HG03097 (cell line): ENCODE data around the gene KIF2A.

Source experiments
- ATAC-seq: cut with Tn5 transposase; IDR thresholded peaks from one replicate; pipeline ENCODE4 v1.9.1; 2021; ENCODE audit not compliant: unreplicated experiment, low FRiP score

Gene KIF2A

DNA sequence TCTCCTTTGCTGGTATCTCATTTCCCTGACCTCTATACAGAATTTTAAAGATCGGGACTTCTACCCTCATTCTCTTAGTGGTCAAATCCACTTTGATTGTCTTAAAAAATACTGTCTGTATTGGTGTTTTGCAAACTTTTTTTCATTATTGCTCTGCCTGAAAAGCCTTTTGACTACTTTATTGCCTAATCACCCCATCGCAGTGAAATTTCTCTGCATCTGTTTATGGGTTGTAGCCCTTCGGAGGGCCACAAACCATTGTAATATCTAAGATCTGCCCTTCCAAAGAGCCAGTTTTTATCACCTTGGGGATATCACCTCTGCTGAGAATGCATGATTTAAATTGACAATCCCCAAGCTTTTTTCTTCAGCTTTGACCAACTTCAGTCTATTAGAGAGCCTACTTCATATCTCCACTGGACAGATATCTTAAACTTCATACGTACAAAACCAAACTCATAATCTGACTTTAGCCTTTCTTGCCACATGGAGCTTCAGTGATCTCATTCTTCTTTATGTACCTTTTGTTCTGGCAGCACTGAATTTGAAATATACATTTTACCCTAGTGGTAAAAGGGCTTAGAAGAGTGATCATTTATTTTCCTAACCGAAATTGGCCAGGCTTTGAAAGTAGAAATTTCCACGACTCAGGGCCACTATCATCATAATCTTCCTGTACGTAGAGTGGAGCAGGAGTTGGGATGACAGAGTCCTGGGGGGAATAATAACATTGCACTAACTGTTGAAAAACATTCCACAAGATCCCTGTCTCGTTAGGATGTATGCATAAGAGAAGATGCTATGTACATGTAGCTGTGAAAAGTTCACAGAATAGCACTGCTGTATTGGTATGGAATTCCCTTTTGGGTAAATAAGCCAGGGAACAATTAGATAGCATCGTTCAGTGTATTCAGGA is 21.4 kb downstream of the KIF2A start:
- no peak for ATAC-seq

DNA sequence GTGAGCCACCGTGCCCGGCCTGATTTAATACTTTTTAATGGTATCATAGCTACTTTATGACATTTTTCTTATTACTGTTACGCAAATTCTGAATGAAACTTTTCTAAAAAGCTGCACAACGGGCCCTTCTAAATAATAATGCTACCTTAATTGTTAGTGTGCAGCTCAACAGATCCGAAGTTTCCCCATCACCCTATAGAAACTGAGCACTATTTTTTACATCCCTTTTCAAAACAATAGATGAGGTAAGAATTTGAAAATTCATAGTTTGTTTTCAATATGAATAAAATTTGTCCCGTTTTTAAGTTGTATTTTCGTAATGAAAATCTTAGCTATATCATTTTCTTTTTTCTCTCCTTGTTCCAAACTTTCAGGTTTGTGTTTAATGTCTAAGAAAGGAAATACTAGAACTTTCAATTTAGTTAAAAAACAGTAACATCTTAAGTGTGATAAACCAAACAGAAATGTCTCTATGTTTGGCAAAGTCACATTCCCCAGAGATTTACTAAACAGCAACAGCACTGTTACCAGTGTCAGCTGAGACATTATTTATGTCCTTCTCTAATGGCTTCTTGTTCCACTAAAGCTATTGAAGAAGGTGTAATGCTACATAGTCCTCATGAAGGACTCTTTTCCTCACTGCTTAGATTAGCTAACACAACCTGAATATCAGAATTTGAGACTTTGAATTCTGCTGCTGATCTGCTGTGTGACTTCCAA is 22.9 kb downstream of the KIF2A start:
- ATAC-seq = no peak

DNA sequence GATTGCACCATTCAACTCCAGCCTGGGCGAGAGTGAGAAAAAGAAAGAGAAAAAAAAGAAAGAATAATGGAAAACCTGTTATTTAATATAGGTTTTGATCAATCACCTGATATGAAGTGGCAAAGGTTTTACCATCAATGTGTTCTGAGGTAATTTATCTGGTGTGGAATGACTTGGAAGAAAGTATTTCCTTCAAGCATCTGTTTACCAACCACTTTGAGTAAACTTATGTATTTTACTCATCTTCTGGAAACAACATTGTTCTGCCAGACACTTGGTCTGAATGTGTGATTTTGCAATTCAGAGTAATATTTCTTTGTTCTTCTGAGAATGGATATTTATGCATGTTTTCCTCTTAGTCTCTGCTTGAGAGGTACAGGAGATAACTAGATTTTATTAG is 24.3 kb downstream of the KIF2A start:
- no peak for ATAC-seq

DNA sequence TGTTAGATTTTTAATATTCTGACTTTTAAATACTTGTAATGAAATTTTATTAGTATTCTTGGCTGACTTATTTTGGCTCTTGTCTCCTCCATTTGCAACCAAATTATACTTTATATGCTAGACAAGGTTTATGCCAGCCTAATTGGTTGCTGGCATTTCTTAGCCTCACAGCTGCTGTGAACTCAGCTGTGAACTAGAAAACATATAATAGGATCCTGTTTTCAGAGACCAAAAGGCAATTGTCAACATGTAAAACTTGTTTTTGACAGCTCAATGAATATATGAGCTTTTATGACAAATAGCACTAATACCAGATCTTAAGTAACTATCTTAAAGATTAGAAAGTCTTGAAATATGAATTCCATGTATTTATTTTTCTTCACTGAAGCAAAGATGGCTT is 25.9 kb downstream of the KIF2A start:
- no peak for ATAC-seq

DNA sequence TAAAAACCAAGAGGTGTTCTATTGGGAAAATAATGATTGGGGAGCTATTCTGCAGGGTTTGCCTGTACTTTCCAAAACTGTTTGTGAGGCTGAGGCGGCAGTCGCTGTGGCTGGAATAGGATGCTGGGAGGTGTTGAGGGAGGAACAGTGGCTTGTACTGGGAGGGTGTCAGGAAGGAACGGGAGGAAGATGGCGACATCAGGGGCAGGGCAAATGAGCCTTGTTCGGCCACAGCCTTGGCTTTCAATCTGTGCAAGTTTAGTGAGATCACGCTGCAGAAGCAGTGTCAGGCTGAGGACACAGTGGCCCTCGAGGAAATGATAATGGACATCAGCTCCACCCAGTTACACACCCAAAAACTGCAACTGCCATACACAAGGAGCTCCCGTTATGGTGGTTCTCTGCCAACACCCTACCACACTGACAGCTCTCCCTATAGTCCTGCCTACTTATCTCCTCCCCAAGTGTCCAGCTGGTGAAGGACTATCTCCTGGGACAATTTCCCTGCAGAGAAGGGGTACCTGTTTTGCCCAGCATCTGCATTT is 27.3 kb downstream of the KIF2A start:
- ATAC-seq = no peak

DNA sequence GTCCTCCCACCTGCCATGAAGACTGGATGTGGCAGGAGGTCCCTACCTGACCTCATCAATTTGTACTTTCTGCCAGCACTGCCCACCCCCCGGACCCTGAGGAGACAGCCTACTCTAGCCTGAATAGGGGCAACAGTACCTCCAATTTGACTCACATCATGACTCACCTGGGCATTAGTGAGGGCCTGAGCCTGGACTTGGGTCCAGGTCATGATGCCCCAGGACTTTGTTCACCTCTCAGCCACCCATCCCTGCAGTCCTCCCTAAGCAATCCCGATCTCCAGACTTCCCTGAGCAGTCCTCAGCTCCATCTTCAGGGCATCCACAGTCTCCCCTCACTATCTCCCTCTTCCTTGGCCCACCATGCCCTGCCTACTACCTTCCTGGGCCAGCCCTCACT is 28.1 kb downstream of the KIF2A start:
- no peak for ATAC-seq

DNA sequence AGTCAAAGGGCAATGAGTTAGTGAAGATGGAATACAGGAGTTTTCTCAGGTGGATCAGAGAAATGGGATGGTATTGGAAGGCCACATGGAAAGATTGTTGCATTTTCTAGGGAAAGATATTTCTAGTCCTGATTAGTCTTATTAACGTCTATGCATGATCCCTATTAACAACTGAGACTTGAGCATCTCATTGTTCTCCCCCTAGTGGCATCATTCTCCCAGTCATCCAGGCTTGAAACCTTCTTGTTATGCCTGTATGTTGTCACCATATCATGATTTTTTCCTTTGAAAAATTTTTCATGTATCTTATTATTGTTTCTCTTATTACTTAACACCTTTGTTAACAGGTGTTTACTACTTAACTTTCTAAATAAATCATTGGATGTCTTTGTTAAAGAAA is 34.4 kb downstream of the KIF2A start:
- ATAC-seq = no peak

DNA sequence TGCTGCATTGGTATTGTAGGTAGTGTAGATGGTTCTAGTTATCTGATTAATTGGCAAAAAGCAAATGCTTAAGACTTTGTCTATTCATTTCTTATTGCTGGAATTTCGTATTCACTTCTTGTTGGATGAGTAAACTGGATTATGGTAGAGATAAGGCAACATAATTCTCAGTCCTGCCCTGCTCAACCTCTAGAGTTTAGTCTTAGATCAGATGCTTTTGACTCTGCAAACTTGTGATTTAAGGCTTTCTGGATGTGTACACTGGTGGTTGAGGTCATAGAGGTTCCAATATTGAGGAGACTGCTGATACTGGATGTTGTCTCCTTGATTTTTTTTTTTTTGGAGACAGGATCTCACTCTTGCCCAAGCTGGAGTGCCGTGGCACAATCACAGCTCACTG is 35.0 kb downstream of the KIF2A start:
- no peak for ATAC-seq

DNA sequence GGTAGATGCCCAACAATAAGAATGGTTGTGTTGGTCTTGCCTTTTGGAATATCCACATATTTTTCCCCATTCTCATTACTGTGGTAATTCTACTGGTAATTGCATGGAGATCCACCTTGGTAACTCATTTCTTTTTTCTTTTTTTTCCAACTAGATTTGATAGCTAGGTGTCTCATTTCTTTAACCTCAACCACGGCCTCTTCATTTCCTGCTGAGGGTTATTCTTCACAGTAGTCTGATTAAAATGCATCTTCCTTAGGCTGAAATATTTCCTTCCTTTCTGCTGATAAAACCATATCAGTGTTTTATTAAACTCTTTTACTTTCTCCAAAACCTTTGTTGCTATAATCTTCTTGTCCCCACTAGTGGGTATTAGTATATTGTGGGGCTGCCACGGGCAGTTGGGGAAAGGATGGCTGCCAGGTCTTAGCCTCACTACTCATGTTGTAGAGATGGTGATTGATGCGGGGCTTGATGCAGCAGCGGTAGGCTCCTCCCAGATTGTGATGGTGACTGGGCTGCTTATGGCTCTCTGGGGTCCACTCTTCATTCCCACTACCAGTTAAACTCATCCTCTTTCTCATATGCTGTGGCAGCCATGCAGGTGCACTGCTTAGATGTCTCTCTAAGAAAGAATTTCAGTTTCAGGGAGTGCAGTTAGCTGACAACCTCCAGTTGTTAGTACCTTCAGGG is 35.9 kb downstream of the KIF2A start:
- peak; percentile 72 for ATAC-seq

DNA sequence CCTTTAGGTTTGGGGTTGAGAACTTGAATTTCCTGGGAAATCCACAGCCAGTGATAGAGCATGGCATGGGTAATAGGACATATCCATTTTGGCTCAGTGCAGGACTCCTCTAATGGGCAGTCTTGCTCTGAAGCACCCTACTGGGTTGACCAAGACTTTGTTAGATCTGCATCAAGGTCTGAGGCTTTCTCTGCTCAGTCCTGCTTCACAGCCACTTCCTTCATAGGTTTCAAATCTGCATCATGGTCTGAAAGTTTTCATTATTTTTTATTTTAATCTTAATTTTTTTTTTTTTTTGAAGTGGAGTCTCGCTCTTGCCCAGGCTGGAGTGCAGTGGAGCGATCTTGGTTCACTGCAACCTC is 36.5 kb downstream of the KIF2A start:
- peak; percentile 44 for ATAC-seq

DNA sequence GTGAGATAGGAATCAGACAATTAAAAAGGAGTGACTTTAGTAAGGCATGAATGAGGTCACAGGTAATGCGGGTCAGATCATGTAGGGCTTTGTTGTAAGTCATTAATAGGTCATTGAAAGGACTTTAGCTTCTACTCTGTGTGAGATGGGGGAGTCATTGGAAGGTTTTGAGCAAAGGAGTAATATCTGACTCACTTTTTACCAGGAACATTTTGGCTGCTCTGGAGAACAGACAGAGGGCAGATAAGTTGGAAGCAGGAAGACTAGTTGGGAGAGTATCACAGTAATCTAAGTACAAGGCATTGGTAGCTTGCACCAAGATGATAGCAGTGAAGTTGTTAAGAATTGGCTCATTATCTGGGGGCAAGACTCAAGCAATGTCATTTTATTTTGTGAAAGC is 37.4 kb downstream of the KIF2A start:
- ATAC-seq = no peak

DNA sequence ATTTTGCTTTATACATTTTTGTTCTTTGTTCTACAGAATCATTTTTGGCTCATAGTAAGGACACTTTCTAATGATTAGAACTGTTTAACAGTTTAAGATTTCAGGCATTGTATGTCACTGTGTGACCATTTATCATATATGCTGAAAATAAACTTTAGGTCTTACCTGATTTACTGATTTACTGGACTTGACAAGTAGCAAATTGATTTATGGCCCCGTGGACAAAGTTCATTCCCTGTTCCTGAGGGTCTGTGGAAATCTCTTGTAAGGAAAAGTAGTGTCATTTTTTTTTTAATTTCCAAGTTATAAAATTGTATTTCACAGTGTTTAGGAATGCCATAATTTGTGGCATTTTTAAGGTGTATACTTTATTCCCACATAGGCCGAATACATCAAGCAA is 40.7 kb downstream of the KIF2A start:
- no peak for ATAC-seq

DNA sequence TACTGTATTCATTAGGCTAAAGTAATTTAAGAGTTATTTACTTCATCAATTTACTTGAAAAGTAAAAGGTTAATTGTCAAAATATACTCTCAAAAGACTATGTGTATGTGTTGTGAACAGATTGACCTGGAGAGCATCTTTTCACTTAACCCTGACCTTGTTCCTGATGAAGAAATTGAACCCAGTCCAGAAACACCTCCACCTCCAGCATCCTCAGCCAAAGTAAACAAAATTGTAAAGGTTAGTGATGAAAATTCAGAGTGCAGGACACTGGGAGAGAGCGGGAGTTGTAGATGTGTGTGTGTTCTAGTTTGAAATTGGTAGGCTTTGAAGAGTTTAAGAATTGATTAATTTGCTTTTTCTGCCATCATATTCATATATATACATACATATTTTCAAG is 41.9 kb downstream of the KIF2A start:
- ATAC-seq = no peak

DNA sequence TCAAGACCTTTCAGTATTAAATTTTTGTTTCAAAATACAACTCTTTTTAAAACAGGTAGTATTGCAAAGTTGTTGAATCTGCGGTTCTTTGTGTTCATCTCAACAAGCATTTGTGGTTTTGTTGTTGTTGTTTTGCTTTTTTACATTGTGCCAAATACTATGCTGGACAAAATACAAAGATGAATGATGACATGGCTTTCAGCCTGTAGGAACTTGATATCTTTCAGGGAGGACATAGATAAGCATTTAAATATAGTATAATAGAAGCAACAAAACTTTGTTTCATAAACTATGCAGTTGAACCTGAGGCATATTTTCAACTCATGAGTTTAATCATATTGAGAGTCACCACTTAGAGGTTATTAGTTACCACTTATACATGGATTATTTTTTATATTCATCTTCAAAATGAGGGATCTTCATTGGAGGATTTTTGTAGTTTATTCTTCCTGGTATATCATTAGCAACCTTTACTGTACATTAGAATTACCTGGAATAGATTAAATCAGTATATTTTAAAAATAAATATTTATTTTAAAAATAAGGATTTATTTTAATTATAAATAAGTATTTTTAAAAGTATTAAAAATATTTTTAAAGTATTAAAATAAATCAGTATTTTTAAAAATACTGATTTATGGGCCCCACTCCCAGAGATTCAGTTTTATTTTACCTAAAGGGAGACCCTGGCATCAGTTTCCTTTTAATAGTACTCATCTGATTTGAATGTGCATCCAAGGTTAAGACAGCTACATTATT is 42.9 kb downstream of the KIF2A start:
- no peak for ATAC-seq

DNA sequence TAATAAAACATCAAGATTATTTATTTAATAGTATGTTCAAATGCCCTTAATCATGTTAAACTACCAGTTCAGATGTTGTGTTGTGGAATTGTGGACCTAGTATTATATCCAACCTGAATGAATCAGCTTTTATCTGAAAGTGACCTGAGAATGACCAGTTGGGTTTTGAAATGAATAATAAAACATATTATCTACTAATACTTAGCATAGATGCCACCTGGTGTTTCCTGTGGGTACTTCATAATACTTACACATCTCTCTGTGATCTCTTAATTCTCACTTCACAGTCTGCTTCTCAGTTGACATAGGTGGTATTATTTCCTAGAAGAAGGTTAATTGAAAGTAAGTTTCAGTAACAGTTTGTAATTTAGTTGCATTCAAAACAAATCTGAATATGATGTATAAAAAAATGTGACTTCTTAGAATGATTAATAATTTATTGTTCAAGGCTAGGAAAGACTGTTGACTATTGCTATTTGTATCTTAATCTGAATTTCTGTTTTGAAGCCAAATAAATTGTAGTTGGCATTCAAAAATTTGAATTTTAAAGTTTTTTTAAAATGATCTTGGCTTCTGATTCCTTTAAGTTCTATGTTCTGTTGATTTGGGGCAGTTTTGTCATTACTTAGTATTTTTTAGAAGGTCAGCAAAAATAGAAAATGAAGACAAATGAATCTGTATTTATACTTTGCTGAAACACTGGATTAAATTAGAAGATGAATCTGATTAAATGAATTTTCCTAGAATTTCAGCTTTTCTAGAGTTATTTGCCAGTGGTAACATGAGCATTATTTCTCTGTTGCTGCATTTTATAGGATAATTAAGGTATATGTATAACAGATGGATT is 48.2 kb downstream of the KIF2A start:
- no peak for ATAC-seq

DNA sequence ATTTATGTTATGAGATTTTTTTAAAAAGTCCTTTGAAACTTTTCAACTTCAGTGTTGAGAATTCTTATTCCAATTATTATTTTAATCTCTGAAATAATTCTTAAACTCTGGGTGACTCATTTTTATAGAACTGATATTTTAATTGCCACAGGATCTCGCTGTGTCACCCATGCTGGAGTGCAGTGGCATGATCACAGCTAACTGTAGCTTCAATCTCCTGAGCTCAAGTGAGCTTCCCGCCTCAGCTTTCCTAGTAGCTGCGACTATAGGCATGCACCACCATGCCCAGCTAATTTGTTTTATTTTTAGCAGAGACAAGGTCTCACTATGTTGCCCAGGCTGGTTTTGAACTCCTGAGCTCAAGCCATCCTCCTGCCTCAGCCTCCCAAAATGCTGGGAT is 56.7 kb downstream of the KIF2A start:
- no peak for ATAC-seq

DNA sequence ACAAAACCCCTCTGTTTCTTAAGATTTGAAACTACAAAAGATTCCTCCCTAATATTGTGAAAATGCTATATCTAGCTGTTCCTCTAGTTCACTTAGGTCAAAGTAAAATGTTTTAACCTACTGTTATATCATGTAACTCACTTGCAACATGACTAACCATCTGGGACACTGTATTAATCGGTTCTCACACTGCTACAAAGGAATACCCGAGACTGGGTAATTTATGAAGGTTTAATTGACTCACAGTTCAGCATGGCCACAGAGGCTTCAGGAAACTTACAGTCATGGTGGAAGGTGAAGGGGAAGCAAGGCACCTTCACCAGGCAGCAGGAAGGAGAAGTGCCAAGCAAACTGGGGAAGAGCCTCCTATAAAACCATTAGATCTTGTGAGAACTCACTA is 63.0 kb downstream of the KIF2A start:
- no peak for ATAC-seq

DNA sequence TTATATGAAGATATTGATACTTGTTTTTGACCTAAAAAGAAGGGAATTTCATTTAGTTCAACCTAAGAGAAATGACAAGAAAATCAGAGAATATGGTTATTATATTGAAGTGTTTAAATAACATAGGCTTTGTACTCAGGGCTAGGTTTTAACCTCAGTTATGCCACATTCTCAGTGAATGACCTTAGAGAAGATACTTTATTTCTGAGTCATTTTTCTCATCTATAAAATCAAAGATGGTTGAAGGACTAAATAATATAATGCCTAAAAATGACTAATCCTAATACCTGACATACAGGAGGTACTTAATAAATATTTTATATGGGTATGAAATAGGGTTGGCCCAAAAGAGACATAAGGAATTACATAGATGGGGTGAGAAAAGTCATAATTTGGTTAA is 65.4 kb downstream of the KIF2A start:
- no peak for ATAC-seq

DNA sequence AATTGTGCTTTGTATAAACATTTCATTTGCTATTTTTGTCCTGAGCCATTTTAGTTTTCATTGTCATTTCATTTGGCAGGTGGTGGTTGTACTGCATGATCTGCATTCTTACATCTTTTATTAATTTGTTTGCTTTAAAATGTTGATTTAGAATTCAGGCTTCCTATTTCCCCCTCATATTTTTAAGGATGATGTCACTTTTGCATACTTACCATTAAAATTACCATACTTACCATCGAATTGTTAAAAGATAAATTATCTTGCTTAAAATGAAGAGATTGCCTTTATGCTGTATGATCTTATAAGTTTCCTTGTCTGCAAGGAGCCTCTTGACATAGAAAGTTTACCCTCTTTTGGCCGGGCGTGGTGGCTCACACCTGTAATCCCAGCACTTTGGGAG is 66.6 kb downstream of the KIF2A start:
- ATAC-seq = no peak

DNA sequence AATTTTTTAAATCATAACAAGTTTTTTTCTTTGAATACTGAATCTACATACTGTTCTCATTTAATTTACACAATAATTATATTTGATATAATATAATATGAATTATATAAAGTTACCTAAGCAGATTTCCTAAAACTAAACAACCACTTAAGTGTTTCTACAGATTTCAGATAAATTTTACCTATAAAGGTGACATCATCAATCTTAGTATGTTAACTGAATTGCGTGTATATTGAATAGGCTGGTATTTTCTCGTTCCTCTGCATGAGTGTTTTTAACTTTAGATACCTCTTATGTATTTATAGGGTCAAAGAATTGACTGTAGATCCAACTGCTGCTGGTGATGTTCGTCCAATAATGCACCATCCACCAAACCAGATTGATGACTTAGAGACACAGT is 67.4 kb downstream of the KIF2A start:
- ATAC-seq = no peak
